GM10266 (cell line): ENCODE data around the gene OR5D14.

Experiments used
- DNase-seq: peaks from one replicate; pipeline ENCODE4 v3.0.0; 2012; ENCODE audit errors: extremely low spot score
- CTCF ChIP-seq: IDR thresholded peaks from 2 replicates; pipeline ENCODE4 v1.5.1; 2012; ENCODE audit warnings: mild to moderate bottlenecking, low read depth; ENCODE audit not compliant: control insufficient read depth, insufficient read depth; ENCODE audit errors: missing control alignments

The OR5D14 gene

GRCh38 chr11:55795256-55795655 is at the start of gene OR5D14:
TSS of gene OR5D14 (plus strand) at chr11:55795556. CDS start at chr11:55795556, 0 bp downstream.
- no peak for TF ChIP-seq CTCF

GRCh38 chr11:55773138-55773537 is 22.2 kb upstream of the OR5D14 start, which contains the start of gene OR5D13:
TSS of gene OR5D13 (plus strand) at chr11:55773438. CDS start at chr11:55773438, 0 bp downstream.
- TF ChIP-seq CTCF, result no peak
- DNase-seq, result no peak

More at GRCh38 chr11:55795256-55795655, at the start of gene OR5D14:
- DNase-seq, result no peak

- no peak for DNase-seq
- TF ChIP-seq CTCF, result no peak
Measured at GRCh38 chr11:55791606-55792005, 3.8 kb upstream of the OR5D14 start.

GRCh38 chr11:55793321-55793720 is 2.0 kb upstream of the OR5D14 start:
- no peak for TF ChIP-seq CTCF
- DNase-seq, result no peak

GRCh38 chr11:55806248-55806647 is 10.9 kb downstream of the OR5D14 start:
- no peak for DNase-seq
- no peak for TF ChIP-seq CTCF

- no peak for DNase-seq
- TF ChIP-seq CTCF, result no peak
Measured at GRCh38 chr11:55811067-55811466, 15.7 kb downstream of the OR5D14 start, which contains the start of gene OR5L1. TSS of gene OR5L1 (plus strand) at chr11:55811367. CDS start at chr11:55811467, 100 bp downstream.

- TF ChIP-seq CTCF, result no peak
- no peak for DNase-seq
Measured at GRCh38 chr11:55819330-55819729, 24.0 kb downstream of the OR5D14 start, which contains the start of gene OR5D18. TSS of gene OR5D18 (plus strand) at chr11:55819630. CDS start at chr11:55819630, 0 bp downstream.
